Measurements from ENCODE around the gene SMTNL1.

The SMTNL1 gene

DNA sequence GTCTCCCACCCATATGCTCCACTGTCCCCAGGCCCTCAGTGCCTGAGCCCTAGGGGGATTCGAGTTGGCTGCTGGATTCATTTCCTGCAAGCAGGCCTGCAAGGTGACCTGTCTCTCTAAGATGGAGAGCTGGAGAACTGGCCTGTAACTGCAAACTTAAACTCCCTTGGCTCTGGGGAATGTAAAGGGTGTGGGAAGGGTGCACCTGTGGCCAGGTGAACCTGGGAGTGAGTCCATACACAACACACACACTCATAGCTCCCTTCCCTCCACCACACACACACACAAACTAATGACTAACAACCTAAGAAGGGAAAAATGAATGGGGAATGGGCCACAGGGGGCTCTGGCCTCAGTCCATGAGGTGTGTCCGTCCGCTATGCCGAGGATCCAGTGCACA is 14.5 kb downstream of the SMTNL1 start:
- no peaks in the 10 kb centered on the region for H3F3A ChIP-seq (ENCODE audit: low read depth)
- no peaks in the 10 kb centered on the region for H3K79me2 ChIP-seq (ENCODE audit: insufficient read depth, low read length)
- TF ChIP-seq, protein P1, sequence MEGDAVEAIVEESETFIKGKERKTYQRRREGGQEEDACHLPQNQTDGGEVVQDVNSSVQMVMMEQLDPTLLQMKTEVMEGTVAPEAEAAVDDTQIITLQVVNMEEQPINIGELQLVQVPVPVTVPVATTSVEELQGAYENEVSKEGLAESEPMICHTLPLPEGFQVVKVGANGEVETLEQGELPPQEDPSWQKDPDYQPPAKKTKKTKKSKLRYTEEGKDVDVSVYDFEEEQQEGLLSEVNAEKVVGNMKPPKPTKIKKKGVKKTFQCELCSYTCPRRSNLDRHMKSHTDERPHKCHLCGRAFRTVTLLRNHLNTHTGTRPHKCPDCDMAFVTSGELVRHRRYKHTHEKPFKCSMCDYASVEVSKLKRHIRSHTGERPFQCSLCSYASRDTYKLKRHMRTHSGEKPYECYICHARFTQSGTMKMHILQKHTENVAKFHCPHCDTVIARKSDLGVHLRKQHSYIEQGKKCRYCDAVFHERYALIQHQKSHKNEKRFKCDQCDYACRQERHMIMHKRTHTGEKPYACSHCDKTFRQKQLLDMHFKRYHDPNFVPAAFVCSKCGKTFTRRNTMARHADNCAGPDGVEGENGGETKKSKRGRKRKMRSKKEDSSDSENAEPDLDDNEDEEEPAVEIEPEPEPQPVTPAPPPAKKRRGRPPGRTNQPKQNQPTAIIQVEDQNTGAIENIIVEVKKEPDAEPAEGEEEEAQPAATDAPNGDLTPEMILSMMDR (conservative IDR thresholded peaks at IDR 0.05; ENCODE audit: low read length), result no peak
- no peak for TF ChIP-seq EZH2phosphoT487 (IDR thresholded peaks at IDR 0.05; ENCODE audit: borderline replicate concordance)
- H3K27me3 ChIP-seq (ENCODE audit: insufficient read depth, low read length, poor library complexity, severe bottlenecking), result no peaks in the 10 kb centered on the region
- no peaks in the 10 kb centered on the region for H3K9me3 ChIP-seq (ENCODE audit: insufficient read depth, low read depth, low read length)
- H3K4me2 ChIP-seq (ENCODE audit: low read depth, low read length, poor library complexity, severe bottlenecking), result no peak overlapping the region
- no peaks in the 10 kb centered on the region for H4K20me1 ChIP-seq (ENCODE audit: insufficient read depth, low read length, poor library complexity, severe bottlenecking)
- no peaks in the 10 kb centered on the region for H3K4me1 ChIP-seq (ENCODE audit: insufficient read depth, low read length, poor library complexity, severe bottlenecking)
- H2AFZ ChIP-seq (ENCODE audit: low read length), result no peak overlapping the region
- H3K9ac ChIP-seq (ENCODE audit: low read depth, low read length, poor library complexity, severe bottlenecking), result no peak overlapping the region
- H3K9me2 ChIP-seq (replicated peaks; ENCODE audit: low read depth, low read length), result no peaks in the 10 kb centered on the region
- no peak overlapping the region for H3K4me3 ChIP-seq (ENCODE audit: low read length, poor library complexity, severe bottlenecking)
- peaks cover 85% of the 10 kb centered on the region for H3K36me3 ChIP-seq (ENCODE audit: insufficient read depth, low read length)

DNA sequence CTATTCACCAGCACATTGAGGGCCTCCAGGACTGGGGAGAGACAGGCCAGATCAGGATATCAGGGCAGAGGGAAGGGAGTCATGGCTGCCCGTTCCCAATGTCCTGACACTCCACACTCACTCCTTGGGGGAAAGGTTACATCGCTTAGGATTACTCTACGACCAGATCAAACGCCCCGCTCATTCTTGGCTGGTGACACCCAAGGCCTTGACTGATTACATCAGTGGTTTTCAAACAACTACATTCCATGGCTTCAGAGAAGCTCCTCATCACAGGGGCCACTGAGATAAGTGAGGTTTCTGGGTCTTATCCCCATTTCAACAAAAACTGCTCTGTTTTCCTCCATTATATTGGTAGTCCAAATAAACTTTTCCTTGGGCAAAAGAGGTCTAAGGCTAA is 15.1 kb downstream of the SMTNL1 start:
- Histone ChIP-seq H3K4me3 (ENCODE audit: low read length, poor library complexity, severe bottlenecking) (no peak overlapping the region), H3K9me3 (ENCODE audit: insufficient read depth, low read depth, low read length) (no peaks in the 10 kb centered on the region), H2AFZ (ENCODE audit: low read length) (no peak overlapping the region), H3K36me3 (ENCODE audit: insufficient read depth, low read length) (peaks cover 86% of the 10 kb centered on the region), H3K4me1 (ENCODE audit: insufficient read depth, low read length, poor library complexity, severe bottlenecking) (no peaks in the 10 kb centered on the region), H3K9ac (ENCODE audit: low read depth, low read length, poor library complexity, severe bottlenecking) (no peak overlapping the region), H3F3A (ENCODE audit: low read depth) (no peaks in the 10 kb centered on the region), H3K27me3 (ENCODE audit: insufficient read depth, low read length, poor library complexity, severe bottlenecking) (no peaks in the 10 kb centered on the region), H3K4me2 (ENCODE audit: low read depth, low read length, poor library complexity, severe bottlenecking) (no peak overlapping the region), H4K20me1 (ENCODE audit: insufficient read depth, low read length, poor library complexity, severe bottlenecking) (no peaks in the 10 kb centered on the region), H3K9me2 (replicated peaks; ENCODE audit: low read depth, low read length) (no peaks in the 10 kb centered on the region), H3K79me2 (ENCODE audit: insufficient read depth, low read length) (no peaks in the 10 kb centered on the region)
- no peak for TF ChIP-seq EZH2phosphoT487 (IDR thresholded peaks at IDR 0.05; ENCODE audit: borderline replicate concordance)
- TF ChIP-seq, protein P1 (conservative IDR thresholded peaks at IDR 0.05; ENCODE audit: low read length), result no peak

DNA sequence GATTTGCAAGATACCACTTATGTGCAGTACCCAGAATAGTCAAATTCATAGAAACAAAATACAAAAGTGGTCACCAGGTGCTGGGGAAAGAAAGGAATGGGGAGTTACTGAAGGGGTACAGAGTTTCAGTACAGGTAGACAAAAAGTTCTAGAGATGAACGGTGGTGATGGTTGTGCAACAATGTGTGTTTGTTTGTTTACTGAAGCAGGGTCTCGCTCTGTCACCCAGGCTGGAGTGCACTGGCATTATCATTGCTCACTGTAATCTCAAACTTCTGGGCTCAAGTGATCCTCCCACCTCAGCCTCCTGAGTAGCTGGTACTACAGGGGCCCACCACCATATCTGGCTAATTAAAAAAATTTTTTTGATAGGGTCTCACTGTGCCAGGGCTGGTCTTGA is 18.0 kb downstream of the SMTNL1 start:
- Histone ChIP-seq H3F3A (ENCODE audit: low read depth) (no peaks in the 10 kb centered on the region), H2AFZ (ENCODE audit: low read length) (no peak overlapping the region), H3K4me1 (ENCODE audit: insufficient read depth, low read length, poor library complexity, severe bottlenecking) (no peaks in the 10 kb centered on the region), H3K27me3 (ENCODE audit: insufficient read depth, low read length, poor library complexity, severe bottlenecking) (no peaks in the 10 kb centered on the region), H3K4me3 (ENCODE audit: low read length, poor library complexity, severe bottlenecking) (no peak overlapping the region), H3K9ac (ENCODE audit: low read depth, low read length, poor library complexity, severe bottlenecking) (no peak overlapping the region), H3K36me3 (ENCODE audit: insufficient read depth, low read length) (peaks cover 87% of the 10 kb centered on the region), H3K9me3 (ENCODE audit: insufficient read depth, low read depth, low read length) (no peaks in the 10 kb centered on the region), H4K20me1 (ENCODE audit: insufficient read depth, low read length, poor library complexity, severe bottlenecking) (no peaks in the 10 kb centered on the region), H3K4me2 (ENCODE audit: low read depth, low read length, poor library complexity, severe bottlenecking) (no peak overlapping the region), H3K9me2 (replicated peaks; ENCODE audit: low read depth, low read length) (no peaks in the 10 kb centered on the region), H3K79me2 (ENCODE audit: insufficient read depth, low read length) (no peaks in the 10 kb centered on the region)
- TF ChIP-seq, protein P1 (conservative IDR thresholded peaks at IDR 0.05; ENCODE audit: low read length), result no peak
- no peak for TF ChIP-seq EZH2phosphoT487 (IDR thresholded peaks at IDR 0.05; ENCODE audit: borderline replicate concordance)
